Body of pancreas (tissue), 4 donors: ENCODE data around the gene HNRNPK. TPM values are rescaled to one million over a fixed set of nuclear protein-coding genes. Genes with fewer than 3 reads are reported as not detected.
A peak's percentile ranks its signal among the peaks of the same experiment; 100 is the strongest.

Experiments used
- ATAC-seq: fragments of 150-250 bp; one replicate; pipeline ENCODE4 v1.9.1; 2016
- DNase-seq, 4 donors: peaks; one replicate each; pipeline ENCODE4 v3.0.0-alpha.2; 2019
- H3K27ac ChIP-seq, 4 donors: fragments of 200-600 bp; sonication (generic); 1 replicate in 3 of 4; 2 replicates in 1 of 4; pipeline versions ENCODE4 v1.5.1 to v1.6.1; 2016 to 2019; ENCODE audit warnings: mild to moderate bottlenecking in 1 of 4, mixed read lengths in 1 of 4, moderate library complexity in 1 of 4
- H3K27me3 ChIP-seq, 2 donors: fragments of 200-600 bp; sonication (generic); one replicate each; pipeline ENCODE4 v1.6.0; 2016; ENCODE audit warnings: mild to moderate bottlenecking in 1 of 2
- H3K36me3 ChIP-seq, 2 donors: fragments of 200-600 bp; sonication (generic); replicated peaks in 1 of 2; 2 replicates each; pipeline ENCODE4 v1.5.1; 2016; ENCODE audit warnings: low read depth in 2 of 2; ENCODE audit not compliant: insufficient read depth in 1 of 2
- H3K4me1 ChIP-seq: fragments of 200-600 bp; sonication (generic); one replicate; pipeline ENCODE4 v1.6.0; 2016
- H3K4me3 ChIP-seq, 2 donors: fragments of 200-600 bp; sonication (generic); 1 replicate in 1 of 2; 2 replicates in 1 of 2; pipeline ENCODE4 v1.5.1; 2016 to 2019
- H3K9me3 ChIP-seq, 3 donors: fragments of 200-600 bp; sonication (generic); 1 replicate in 2 of 3; 2 replicates in 1 of 3; pipeline ENCODE4 v1.5.1; 2016
- POLR2A ChIP-seq, 3 donors: fragments of 450-650 bp; IDR thresholded peaks; one replicate each; pipeline ENCODE4 v1.6.1; 2016; ENCODE audit warnings: antibody characterized with exemption in 3 of 3, mild to moderate bottlenecking in 2 of 3
- WGBS, 2 donors: methylation state at CpG; one replicate each; pipeline ENCODE4 v1.1.5; 2017; 5-methylcytosine and 5-hydroxymethylcytosine counted together
- intact Hi-C: fragments of 100-400 bp; cut with DNase I; formaldehyde crosslinking; loops from one replicate; pipeline ENCODE4 v1.15.1; 2023
- total RNA-seq, 2 donors: library from RNA; depleted of rRNA; stranded (reverse); fragments of >200 nt; gene quantifications; one replicate each; pipeline ENCODE4 v1.1.0, GENCODE V29; 2016
- TF ChIP-seq, protein P1 (sequence below), 7 experiments: fragments of 450-650 bp in 4 of 7; fragments of 200-600 bp in 3 of 7; sonication (generic) in 3 of 7; IDR thresholded peaks; one replicate each; pipeline ENCODE4 v1.5.1; 2016 to 2019; ENCODE audit warnings: antibody characterized with exemption in 7 of 7

Gene HNRNPK
- total RNA-seq, 2 donors from 2014 or later: 132 to 223 TPM

DNA sequence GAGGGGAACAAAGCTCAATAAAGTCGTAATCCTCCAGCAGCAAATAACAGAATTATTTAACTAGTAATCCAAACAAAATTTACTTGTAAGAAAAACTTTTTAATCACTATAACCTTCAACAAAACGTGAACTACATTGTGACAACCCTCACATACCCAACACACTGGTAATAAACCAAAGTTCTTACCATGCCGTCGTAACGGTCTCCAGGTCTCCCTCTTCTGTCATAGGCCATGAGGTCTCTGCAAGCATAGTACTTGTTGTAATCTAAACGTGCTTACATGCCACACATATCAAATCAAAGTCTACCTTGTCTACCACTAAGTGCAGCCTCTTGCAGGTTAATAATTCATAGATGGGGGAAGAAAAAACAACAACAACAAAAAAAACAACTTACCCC is 8.5 kb downstream of the HNRNPK start:
- H3K4me3 ChIP-seq: no peak overlapping the region
- ATAC-seq: no peak
- peaks cover 29 to 54% of the 10 kb centered on the region in 2 donors for H3K36me3 ChIP-seq
- intact Hi-C loops: no loop called here
- DNase-seq: no peak
- no peak overlapping the region for H3K27ac ChIP-seq
- TF ChIP-seq POLR2A (IDR thresholded peaks at IDR 0.05): no peak
- TF ChIP-seq, protein P1, sequence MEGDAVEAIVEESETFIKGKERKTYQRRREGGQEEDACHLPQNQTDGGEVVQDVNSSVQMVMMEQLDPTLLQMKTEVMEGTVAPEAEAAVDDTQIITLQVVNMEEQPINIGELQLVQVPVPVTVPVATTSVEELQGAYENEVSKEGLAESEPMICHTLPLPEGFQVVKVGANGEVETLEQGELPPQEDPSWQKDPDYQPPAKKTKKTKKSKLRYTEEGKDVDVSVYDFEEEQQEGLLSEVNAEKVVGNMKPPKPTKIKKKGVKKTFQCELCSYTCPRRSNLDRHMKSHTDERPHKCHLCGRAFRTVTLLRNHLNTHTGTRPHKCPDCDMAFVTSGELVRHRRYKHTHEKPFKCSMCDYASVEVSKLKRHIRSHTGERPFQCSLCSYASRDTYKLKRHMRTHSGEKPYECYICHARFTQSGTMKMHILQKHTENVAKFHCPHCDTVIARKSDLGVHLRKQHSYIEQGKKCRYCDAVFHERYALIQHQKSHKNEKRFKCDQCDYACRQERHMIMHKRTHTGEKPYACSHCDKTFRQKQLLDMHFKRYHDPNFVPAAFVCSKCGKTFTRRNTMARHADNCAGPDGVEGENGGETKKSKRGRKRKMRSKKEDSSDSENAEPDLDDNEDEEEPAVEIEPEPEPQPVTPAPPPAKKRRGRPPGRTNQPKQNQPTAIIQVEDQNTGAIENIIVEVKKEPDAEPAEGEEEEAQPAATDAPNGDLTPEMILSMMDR (IDR thresholded peaks at IDR 0.05): no peak
- peaks cover 12% of the 10 kb centered on the region for H3K4me1 ChIP-seq
- H3K9me3 ChIP-seq: no peaks in the 10 kb centered on the region
- no peaks in the 10 kb centered on the region for H3K27me3 ChIP-seq
- WGBS, 2 donors: 68 to 71% methylated on average over 6 of the region's 6 CpGs

- no peak overlapping the region for H3K27ac ChIP-seq
- no peaks in the 10 kb centered on the region for H3K9me3 ChIP-seq
- intact Hi-C loops: no loop called here
- H3K4me3 ChIP-seq: no peak overlapping the region
- peaks cover 3% of the 10 kb centered on the region for H3K4me1 ChIP-seq
- DNase-seq: no peak
- no peak for ATAC-seq
- TF ChIP-seq POLR2A (IDR thresholded peaks at IDR 0.05): no peak
- TF ChIP-seq, protein P1 (IDR thresholded peaks at IDR 0.05): no peak
- 63 to 66% methylated on average over 3 of the region's 3 CpGs for WGBS, 2 donors
- H3K27me3 ChIP-seq: no peaks in the 10 kb centered on the region
- H3K36me3 ChIP-seq: peaks cover 29 to 48% of the 10 kb centered on the region in 2 donors
These were observed 10.4 kb downstream of the HNRNPK start for GRCh38 chr9:83969602-83970001.

GRCh38 chr9:83967073-83967472 is 12.9 kb downstream of the HNRNPK start:
- Histone ChIP-seq H3K27me3 (no peaks in the 10 kb centered on the region), H3K36me3 (peaks cover 8 to 31% of the 10 kb centered on the region in 2 donors), H3K9me3 (no peaks in the 10 kb centered on the region), H3K4me1 (no peaks in the 10 kb centered on the region), H3K27ac (no peak overlapping the region), H3K4me3 (no peak overlapping the region)
- WGBS, 2 donors: 79 to 82% methylated on average over 1 of the region's 1 CpG
- TF ChIP-seq POLR2A (IDR thresholded peaks at IDR 0.05): no peak
- TF ChIP-seq, protein P1 (IDR thresholded peaks at IDR 0.05): no peak
- ATAC-seq (no peak), DNase-seq (no peak)
- intact Hi-C loops: no loop called here

GRCh38 chr9:83966209-83966582 is 13.8 kb downstream of the HNRNPK start:
- no peak for TF ChIP-seq POLR2A (IDR thresholded peaks at IDR 0.05)
- TF ChIP-seq, protein P1 (IDR thresholded peaks at IDR 0.05): no peak
- Histone ChIP-seq H3K9me3 (no peaks in the 10 kb centered on the region), H3K4me3 (no peak overlapping the region), H3K36me3 (peaks cover 8 to 22% of the 10 kb centered on the region in 2 donors), H3K27me3 (no peaks in the 10 kb centered on the region), H3K4me1 (no peaks in the 10 kb centered on the region), H3K27ac (no peak overlapping the region)
- 80 to 93% methylated on average over 8 of the region's 8 CpGs for WGBS, 2 donors
- intact Hi-C loops: no loop called here
- DNase-seq (no peak), ATAC-seq (peak; percentile 23)
